NCI-H345 treated with DMSO at 0.1 percent for 48 hours (cell line): ENCODE results near the gene MYF5.
A peak's percentile ranks its signal among the peaks of the same experiment; 100 is the strongest.

Source experiments
- DNase-seq: peaks from one replicate; lab custom pipeline; 2025; ENCODE audit not compliant: unreplicated experiment; lab: John Stamatoyannopoulos, UW

Gene MYF5

DNA sequence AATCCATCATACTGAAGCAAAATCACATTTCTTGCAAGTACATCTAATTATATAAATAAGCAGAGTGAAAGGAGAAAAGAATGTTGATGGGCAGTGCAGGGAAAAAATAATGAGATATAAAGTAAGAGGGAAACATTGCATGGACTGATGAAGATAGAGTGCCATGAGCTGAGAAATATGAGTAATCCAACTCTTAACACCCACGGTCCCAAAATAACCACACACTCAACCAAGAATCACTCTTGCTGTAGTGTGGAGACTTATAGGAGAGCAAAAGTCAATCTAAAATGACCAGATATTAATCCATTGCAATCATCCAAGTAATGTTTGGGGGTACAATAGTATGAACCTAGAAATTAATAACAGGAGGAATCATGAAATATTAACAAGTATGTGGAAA lies 40.2 kb downstream of the MYF5 start:
- DNase-seq, result no peak

DNA sequence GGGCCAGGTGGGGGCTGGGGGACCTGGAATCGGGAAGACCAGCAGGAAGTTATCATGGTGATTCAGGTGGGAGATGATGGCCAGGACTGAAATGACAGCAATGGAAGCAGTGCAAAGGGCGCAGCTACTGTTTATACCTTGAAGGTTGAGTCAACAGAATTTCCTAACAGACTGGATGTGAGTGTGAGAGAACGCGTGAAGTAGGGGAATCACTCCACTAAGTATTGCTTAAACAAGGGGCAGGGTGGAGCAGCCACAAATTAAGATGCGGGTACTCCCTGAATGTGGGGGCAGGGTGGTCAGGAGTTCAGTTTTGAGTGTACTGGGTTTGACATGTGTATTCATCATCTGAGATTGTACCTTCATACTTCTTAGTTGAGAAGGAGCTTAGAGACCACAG lies 45.1 kb downstream of the MYF5 start:
- DNase-seq, result no peak

DNA sequence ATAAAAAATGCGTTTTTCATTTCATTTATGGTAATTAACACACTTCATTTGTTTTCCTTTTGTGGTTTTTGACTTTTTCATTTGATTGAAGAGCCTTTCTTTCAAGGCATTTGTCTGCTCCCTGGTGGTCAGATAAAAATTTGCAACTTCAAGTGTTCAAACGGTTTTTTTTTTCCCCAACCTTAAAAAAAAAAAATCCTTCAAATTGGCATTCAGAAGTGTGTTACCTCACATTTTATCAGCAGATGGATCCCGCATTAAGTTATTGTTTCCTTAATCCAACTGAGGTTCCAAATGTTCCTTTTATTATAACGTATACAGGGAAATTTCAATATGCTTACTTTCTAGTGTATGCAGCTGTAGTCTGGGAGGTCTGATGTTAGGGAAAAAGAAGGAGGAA lies 47.2 kb downstream of the MYF5 start:
- DNase-seq, result peak; percentile 14

DNA sequence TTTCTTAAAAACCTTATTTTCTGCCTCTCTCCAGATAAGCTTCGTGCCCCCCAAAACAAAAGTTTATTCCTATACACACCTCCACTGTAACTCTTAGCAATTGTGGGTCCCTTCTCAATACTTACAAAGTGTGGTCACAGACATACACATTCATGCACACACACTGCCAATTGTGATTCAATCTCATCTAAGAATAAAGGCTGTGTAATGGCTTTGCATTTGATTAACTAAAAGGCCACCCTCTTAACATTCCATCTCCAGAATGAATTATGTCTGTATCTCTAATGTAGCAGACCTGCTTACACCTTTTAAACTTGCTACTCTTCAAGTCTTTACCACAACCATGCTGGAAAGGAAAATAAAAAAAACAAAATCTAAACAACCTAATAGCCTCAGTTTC lies 49.5 kb downstream of the MYF5 start:
- DNase-seq, result no peak

DNA sequence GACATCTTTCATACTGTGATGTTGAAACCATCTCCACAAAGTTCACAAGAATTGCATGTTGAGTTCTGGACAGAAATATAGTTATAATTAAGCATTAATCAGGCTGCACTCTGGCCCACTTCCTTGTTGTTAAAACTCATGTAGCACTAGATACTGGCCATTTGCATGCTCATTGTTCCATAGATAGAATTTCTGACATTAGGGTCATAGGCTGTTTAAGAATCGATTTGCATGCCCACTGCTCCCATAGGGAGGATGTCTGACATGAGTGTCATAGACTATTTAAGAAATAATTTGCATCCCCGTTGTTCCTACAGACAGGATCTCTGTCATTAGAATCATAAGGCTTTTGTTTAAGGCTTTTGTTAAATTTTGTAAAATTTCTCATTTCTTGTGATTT lies 50.2 kb downstream of the MYF5 start:
- no peak for DNase-seq
